KOPT-K1 (cell line): ENCODE data around the gene FSTL4.

Experiments used
- H3K27ac ChIP-seq: fragments of 200-600 bp; sonication (generic); 2 replicates; pipeline ENCODE4 v1.5.1; 2016; ENCODE audit warnings: antibody characterized with exemption, mild to moderate bottlenecking, low read depth, low read length; ENCODE audit not compliant: poor library complexity, severe bottlenecking
- H3K36me3 ChIP-seq: fragments of 200-600 bp; sonication (generic); 2 replicates; pipeline ENCODE4 v1.5.1; 2017; ENCODE audit warnings: antibody characterized with exemption, mild to moderate bottlenecking, low read length, moderate library complexity; ENCODE audit not compliant: insufficient read depth
- H3K9me3 ChIP-seq: fragments of 200-600 bp; sonication (generic); 2 replicates; pipeline ENCODE4 v1.5.1; 2017; ENCODE audit warnings: antibody characterized with exemption, low read length, mild to moderate bottlenecking; ENCODE audit not compliant: insufficient read depth, poor library complexity, severe bottlenecking

Gene FSTL4

GRCh38 chr5:133341296-133341695, 271.0 kb downstream of the FSTL4 start:
- no peak overlapping the region for H3K27ac ChIP-seq
- no peaks in the 10 kb centered on the region for H3K9me3 ChIP-seq
- no peaks in the 10 kb centered on the region for H3K36me3 ChIP-seq

GRCh38 chr5:133340822-133341221, 271.5 kb downstream of the FSTL4 start:
- Histone ChIP-seq H3K36me3 (no peaks in the 10 kb centered on the region), H3K27ac (no peak overlapping the region), H3K9me3 (no peaks in the 10 kb centered on the region)

GRCh38 chr5:133340002-133340755, 272.2 kb downstream of the FSTL4 start:
- Histone ChIP-seq H3K27ac (no peak overlapping the region), H3K9me3 (no peaks in the 10 kb centered on the region), H3K36me3 (no peaks in the 10 kb centered on the region)

GRCh38 chr5:133338504-133339355, 273.6 kb downstream of the FSTL4 start:
- H3K36me3 ChIP-seq, result no peaks in the 10 kb centered on the region
- no peak overlapping the region for H3K27ac ChIP-seq

GRCh38 chr5:133337795-133338445, 274.4 kb downstream of the FSTL4 start:
- Histone ChIP-seq H3K27ac (no peak overlapping the region), H3K36me3 (no peaks in the 10 kb centered on the region), H3K9me3 (no peaks in the 10 kb centered on the region)

More at GRCh38 chr5:133338504-133339355, 273.6 kb downstream of the FSTL4 start:
- no peaks in the 10 kb centered on the region for H3K9me3 ChIP-seq

GRCh38 chr5:133336969-133337410, 275.4 kb downstream of the FSTL4 start:
- Histone ChIP-seq H3K27ac (no peak overlapping the region), H3K36me3 (no peaks in the 10 kb centered on the region), H3K9me3 (no peaks in the 10 kb centered on the region)

GRCh38 chr5:133336121-133336968, 276.0 kb downstream of the FSTL4 start:
- H3K9me3 ChIP-seq, result no peaks in the 10 kb centered on the region
- H3K27ac ChIP-seq, result no peak overlapping the region

GRCh38 chr5:133334796-133335639, 277.3 kb downstream of the FSTL4 start:
- H3K27ac ChIP-seq, result no peak overlapping the region
- H3K36me3 ChIP-seq, result no peaks in the 10 kb centered on the region
- H3K9me3 ChIP-seq, result no peaks in the 10 kb centered on the region

More at GRCh38 chr5:133336121-133336968, 276.0 kb downstream of the FSTL4 start:
- H3K36me3 ChIP-seq, result no peaks in the 10 kb centered on the region

- Histone ChIP-seq H3K9me3 (no peaks in the 10 kb centered on the region), H3K36me3 (no peaks in the 10 kb centered on the region), H3K27ac (no peak overlapping the region)
These were observed 278.8 kb downstream of the FSTL4 start for GRCh38 chr5:133333326-133334150.

- Histone ChIP-seq H3K36me3 (no peaks in the 10 kb centered on the region), H3K27ac (no peak overlapping the region), H3K9me3 (no peaks in the 10 kb centered on the region)
These were observed 279.8 kb downstream of the FSTL4 start for GRCh38 chr5:133332439-133333024.

- Histone ChIP-seq H3K27ac (no peak overlapping the region), H3K9me3 (no peaks in the 10 kb centered on the region)
These were observed 280.4 kb downstream of the FSTL4 start for GRCh38 chr5:133331941-133332340.

GRCh38 chr5:133330956-133331355, 281.4 kb downstream of the FSTL4 start:
- H3K27ac ChIP-seq, result no peak overlapping the region
- no peaks in the 10 kb centered on the region for H3K9me3 ChIP-seq
- H3K36me3 ChIP-seq, result no peaks in the 10 kb centered on the region

More at GRCh38 chr5:133331941-133332340, 280.4 kb downstream of the FSTL4 start:
- H3K36me3 ChIP-seq, result no peaks in the 10 kb centered on the region

GRCh38 chr5:133328800-133329199, 283.5 kb downstream of the FSTL4 start:
- no peaks in the 10 kb centered on the region for H3K9me3 ChIP-seq

More at GRCh38 chr5:133328800-133329199, 283.5 kb downstream of the FSTL4 start:
- Histone ChIP-seq H3K27ac (no peak overlapping the region), H3K36me3 (no peaks in the 10 kb centered on the region)
